ENCODE results near the gene PIN4.

- no peak for TF ChIP-seq POLR2A (IDR thresholded peaks at IDR 0.05; ENCODE audit: borderline replicate concordance, extremely low read depth, insufficient read depth, insufficient read length)
- TF ChIP-seq POLR2AphosphoS5 (IDR thresholded peaks at IDR 0.05; ENCODE audit: low read depth, low read length), result no peak
- no peak for TF ChIP-seq CEBPB (IDR thresholded peaks at IDR 0.05; ENCODE audit: low read depth)
- TF ChIP-seq CTCF (IDR thresholded peaks at IDR 0.05 in 2 of 3, conservative IDR thresholded peaks at IDR 0.05 in 1 of 3; ENCODE audit: borderline replicate concordance in 1 of 3, insufficient read depth in 1 of 3, low read depth in 2 of 3, low read length in 2 of 3), result no peak
- TF ChIP-seq FOSL1 (IDR thresholded peaks at IDR 0.05; ENCODE audit: low read depth), result no peak
- no peak for TF ChIP-seq JUND (IDR thresholded peaks at IDR 0.05)
- no peak for TF ChIP-seq EZH2phosphoT487 (IDR thresholded peaks at IDR 0.05; ENCODE audit: borderline replicate concordance)
- no peak for TF ChIP-seq SIN3A (IDR thresholded peaks at IDR 0.05; ENCODE audit: low read depth)
- no peak for TF ChIP-seq YY1 (IDR thresholded peaks at IDR 0.05; ENCODE audit: extremely low read depth, insufficient replicate concordance, low read depth, low read length)
These were observed 48.7 kb downstream of the PIN4 start for GRCh38 chrX:72230290-72230689.
